H1 (cell line): Measurements from ENCODE around the gene ZNF385B. TPM values are rescaled to one million over a fixed set of nuclear protein-coding genes. Genes with fewer than 3 reads are reported as not detected.

Source experiments
- CTCF ChIA-PET: fragments of 300-600 bp; sonication (Branson Sonifier 250); formaldehyde crosslinking; loops from one replicate; lab custom pipeline; 2021; ENCODE audit not compliant: partially characterized antibody; lab: Charles Lee
- POLR2A ChIA-PET: fragments of 300-600 bp; sonication (Branson Sonifier 250); formaldehyde crosslinking; loops from one replicate; lab custom pipeline; 2021; ENCODE audit warnings: inconsistent platforms; ENCODE audit not compliant: partially characterized antibody; lab: Charles Lee
- DNase-seq, 2 experiments: peaks; one replicate each; pipeline versions ENCODE4 v3.0.0 to v3.0.0-alpha.2; 2010 to 2022; ENCODE audit warnings: low spot score in 2 of 2, low read depth in 1 of 2, mixed read lengths in 1 of 2
- FAIRE-seq: peaks from 2 replicates; lab custom pipeline; 2011; peaks lifted over from hg19 to GRCh38; lab: Jason Lieb, UNC
- H2AFZ ChIP-seq: 2 replicates; pipeline ENCODE4 v1.8.1; 2012; ENCODE audit warnings: low read length, inconsistent platforms
- H2AK5ac ChIP-seq: 2 replicates; pipeline ENCODE4 v1.6.1; 2013; ENCODE audit warnings: low read depth, low read length
- H2BK120ac ChIP-seq: replicated peaks from 2 replicates; pipeline ENCODE3; 2013; ENCODE audit warnings: low read depth, low read length, inconsistent platforms
- H2BK12ac ChIP-seq: 2 replicates; pipeline ENCODE4 v1.6.1; 2013; ENCODE audit warnings: low read depth, low read length
- H2BK15ac ChIP-seq: 2 replicates; pipeline ENCODE4 v1.6.1; 2013; ENCODE audit warnings: low read length
- H2BK20ac ChIP-seq: 2 replicates; pipeline ENCODE4 v1.6.1; 2013; ENCODE audit warnings: low read length
- H2BK5ac ChIP-seq: 2 replicates; pipeline ENCODE4 v1.6.1; 2013; ENCODE audit warnings: low read depth, low read length
- H3K14ac ChIP-seq: 2 replicates; pipeline ENCODE4 v1.6.1; 2013; ENCODE audit warnings: inconsistent platforms; ENCODE audit not compliant: insufficient read length
- H3K18ac ChIP-seq: 2 replicates; pipeline ENCODE4 v1.6.1; 2013; ENCODE audit warnings: low read length; ENCODE audit errors: extremely low read depth
- H3K23ac ChIP-seq: 2 replicates; pipeline ENCODE4 v1.6.1; 2013; ENCODE audit warnings: inconsistent platforms; ENCODE audit not compliant: insufficient read length
- H3K23me2 ChIP-seq: 2 replicates; pipeline ENCODE4 v1.6.1; 2013; ENCODE audit warnings: low read depth, low read length
- H3K27ac ChIP-seq: 2 replicates; pipeline ENCODE4 v1.6.1; 2011; ENCODE audit warnings: low read depth, low read length, inconsistent platforms
- H3K27me3 ChIP-seq, 4 experiments: replicated peaks in 1 of 4; 1 replicate in 1 of 4; 2 replicates in 3 of 4; pipeline versions ENCODE4 v1.6.1 to v1.8.1; 2011 to 2013; ENCODE audit warnings: low read length in 3 of 4, mild to moderate bottlenecking in 3 of 4, inconsistent platforms in 2 of 4, mixed read lengths in 2 of 4, moderate library complexity in 1 of 4; ENCODE audit not compliant: control insufficient read depth in 3 of 4, insufficient read depth in 3 of 4; ENCODE audit errors: extremely low read depth in 1 of 4
- H3K36me3 ChIP-seq, 4 experiments: 2 replicates each; pipeline versions ENCODE4 v1.6.1 to v1.8.1; 2011 to 2013; ENCODE audit warnings: mild to moderate bottlenecking in 4 of 4, low read length in 3 of 4, moderate library complexity in 2 of 4, control low read depth in 1 of 4, inconsistent platforms in 1 of 4; ENCODE audit not compliant: insufficient read depth in 4 of 4, control insufficient read depth in 2 of 4
- H3K4ac ChIP-seq: replicated peaks from 2 replicates; pipeline ENCODE3; 2013; ENCODE audit warnings: low read length, low read depth, mixed read lengths, inconsistent platforms; ENCODE audit not compliant: insufficient read length
- H3K4me1 ChIP-seq, 4 experiments: replicated peaks in 1 of 4; 1 replicate in 1 of 4; 2 replicates in 3 of 4; pipeline versions ENCODE4 v1.6.1 to v1.8.1; 2011 to 2013; ENCODE audit warnings: low read length in 3 of 4, inconsistent platforms in 2 of 4, mixed read lengths in 1 of 4; ENCODE audit not compliant: insufficient read depth in 4 of 4, control insufficient read depth in 3 of 4
- H3K4me2 ChIP-seq, 2 experiments: 2 replicates each; pipeline versions ENCODE4 v1.6.1 to v1.8.1; 2011 to 2013; ENCODE audit warnings: low read depth in 2 of 2, low read length in 2 of 2, control low read depth in 1 of 2, inconsistent platforms in 1 of 2, mild to moderate bottlenecking in 1 of 2; ENCODE audit not compliant: insufficient read depth in 1 of 2
- H3K4me3 ChIP-seq, 4 experiments: fragments of 200-600, 300-600 bp in 1 of 4; sonication (generic), shearing (Covaris generic), sonication (Bioruptor Twin) in 1 of 4; 2 replicates each; pipeline versions ENCODE4 v1.5.1 to v1.8.1; 2011 to 2016; ENCODE audit warnings: low read length in 4 of 4, low read depth in 3 of 4, control low read depth in 2 of 4, inconsistent platforms in 2 of 4, mild to moderate bottlenecking in 2 of 4, mixed read lengths in 1 of 4, moderate library complexity in 1 of 4; ENCODE audit not compliant: insufficient read depth in 2 of 4; ENCODE audit errors: extremely low read depth in 1 of 4
- H3K56ac ChIP-seq: replicated peaks from 2 replicates; pipeline ENCODE3; 2013; ENCODE audit warnings: low read depth, mild to moderate bottlenecking, mixed read lengths, low read length, inconsistent platforms; ENCODE audit not compliant: insufficient read length
- H3K79me1 ChIP-seq: 2 replicates; pipeline ENCODE4 v1.6.1; 2013; ENCODE audit warnings: low read depth, low read length, control low read depth
- H3K79me2 ChIP-seq, 2 experiments: 2 replicates each; pipeline versions ENCODE4 v1.6.1 to v1.8.1; 2012 to 2013; ENCODE audit warnings: low read length in 2 of 2, mild to moderate bottlenecking in 2 of 2, inconsistent platforms in 1 of 2; ENCODE audit not compliant: insufficient read depth in 2 of 2, control insufficient read depth in 1 of 2
- H3K9ac ChIP-seq, 4 experiments: replicated peaks in 1 of 4; 1 replicate in 1 of 4; 2 replicates in 3 of 4; pipeline versions ENCODE4 v1.6.1 to v1.8.1; 2011 to 2013; ENCODE audit warnings: low read depth in 3 of 4, low read length in 3 of 4, control low read depth in 2 of 4, mild to moderate bottlenecking in 2 of 4, moderate library complexity in 2 of 4, inconsistent platforms in 1 of 4; ENCODE audit errors: extremely low read depth in 1 of 4
- H3K9me3 ChIP-seq, 2 experiments: 2 replicates each; pipeline versions ENCODE4 v1.6.1 to v1.8.1; 2012 to 2013; ENCODE audit warnings: mild to moderate bottlenecking in 2 of 2, moderate library complexity in 2 of 2, control low read depth in 1 of 2, inconsistent platforms in 1 of 2, low read depth in 1 of 2, low read length in 1 of 2, mixed read lengths in 1 of 2; ENCODE audit not compliant: insufficient read depth in 2 of 2
- H4K20me1 ChIP-seq, 2 experiments: replicated peaks in 1 of 2; 2 replicates each; pipeline versions ENCODE3 to v1.8.1; 2011 to 2013; ENCODE audit warnings: inconsistent platforms in 2 of 2, low read length in 2 of 2, mild to moderate bottlenecking in 1 of 2; ENCODE audit not compliant: insufficient read depth in 2 of 2, control insufficient read depth in 1 of 2
- H4K5ac ChIP-seq: 2 replicates; pipeline ENCODE4 v1.6.1; 2013; ENCODE audit warnings: low read length, low read depth, mixed read lengths, inconsistent platforms; ENCODE audit not compliant: insufficient read length
- H4K8ac ChIP-seq: 2 replicates; pipeline ENCODE4 v1.8.0; 2013; ENCODE audit warnings: mild to moderate bottlenecking, moderate library complexity, low read length, inconsistent platforms; ENCODE audit not compliant: insufficient read depth; ENCODE audit errors: extremely low read depth
- H4K91ac ChIP-seq: replicated peaks from 2 replicates; pipeline ENCODE3; 2013; ENCODE audit warnings: low read length, mixed read lengths, inconsistent platforms; ENCODE audit not compliant: insufficient read length
- TBP ChIP-seq: IDR thresholded peaks from 2 replicates; pipeline ENCODE4 v1.6.1; 2011; ENCODE audit warnings: low read depth, low read length, improper control_type of control experiment
- WGBS, 2 experiments: shearing (Covaris generic) in 1 of 2; methylation state at CpG; one replicate each; pipeline versions ENCODE4 v1.1.6 to v1.1.7; 2013 to 2015; ENCODE audit warnings: low lambda C conversion rate in 2 of 2, mixed read lengths in 2 of 2, inconsistent platforms in 1 of 2, low coverage in 1 of 2, missing lambda C conversion rate in 1 of 2; ENCODE audit not compliant: insufficient replicate concordance in 2 of 2, insufficient coverage in 1 of 2, insufficient read length in 1 of 2; ENCODE audit errors: extremely low coverage in 1 of 2, missing lambda C conversion rate in 1 of 2; 5-methylcytosine and 5-hydroxymethylcytosine counted together
- polyA plus RNA-seq, 7 experiments: library from polyadenylated mRNA; depleted of rRNA in 3 of 7; stranded (reverse) in 5 of 7; unstranded in 2 of 7; fragments of >200 nt in 5 of 7; fragments of 200-250 nt in 2 of 7; gene quantifications; 1 replicate in 5 of 7; 2 replicates in 1 of 7; 4 replicates in 1 of 7; pipeline versions ENCODE4 v1.2.1 to v1.2.3, GENCODE V29; 2011 to 2013; ENCODE audit warnings: missing spikeins in 2 of 7, mixed read lengths in 2 of 7
- total RNA-seq: library from RNA; stranded (reverse); fragmentation: NEBNext Ultra II Directional; extraction: Animal tissue kit (Norgen Biotek cat#: 25700); gene quantifications from 2 replicates; pipeline ENCODE4 v1.2.1, GENCODE V29; 2021

ZNF385B gene
- total and polyA plus RNA-seq, 2 of the 8 experiments (the other 6 are each of a cell fraction or from before 2014, with no cell fraction given): 1.1 to 3.7 TPM

DNA sequence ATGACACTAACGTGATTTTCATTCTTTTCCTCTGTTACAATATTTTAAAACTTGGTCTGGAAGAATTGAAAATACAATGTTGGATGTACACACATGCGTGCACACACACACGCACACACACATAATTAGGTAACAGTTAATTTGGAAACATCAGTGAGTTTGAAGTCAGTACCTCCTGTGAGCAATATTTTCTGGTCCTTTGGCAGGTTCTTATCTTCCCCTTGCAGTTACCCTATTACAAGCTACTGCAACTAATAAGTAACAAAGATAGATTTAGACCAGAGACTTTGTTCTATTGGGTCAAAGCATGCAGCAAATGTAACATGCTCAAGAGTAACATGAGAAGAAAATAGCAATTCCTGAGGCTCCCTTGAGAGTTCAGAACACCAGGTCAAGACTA is 73.3 kb downstream of the ZNF385B start:
- no peaks in the 10 kb centered on the region for H3K27me3 ChIP-seq
- no peak overlapping the region for H2BK20ac ChIP-seq
- no peak overlapping the region for H2BK12ac ChIP-seq
- no peak overlapping the region for H3K18ac ChIP-seq
- no peak for TF ChIP-seq TBP
- peaks cover 0 to 1% (median 0%) of the 10 kb centered on the region in 4 experiments; a peak in 1 of 7 replicates for H3K4me1 ChIP-seq
- no peak overlapping the region for H2BK15ac ChIP-seq
- no peak for DNase-seq
- no peak overlapping the region for H3K56ac ChIP-seq
- H2BK5ac ChIP-seq: no peak overlapping the region
- no peaks in the 10 kb centered on the region for H4K20me1 ChIP-seq
- H3K36me3 ChIP-seq: no peaks in the 10 kb centered on the region
- no peak overlapping the region for H3K27ac ChIP-seq
- no peak overlapping the region for H2BK120ac ChIP-seq
- H4K5ac ChIP-seq: no peak overlapping the region
- no peaks in the 10 kb centered on the region for H3K79me2 ChIP-seq
- H3K23me2 ChIP-seq: no peaks in the 10 kb centered on the region
- H3K79me1 ChIP-seq: no peaks in the 10 kb centered on the region
- peaks cover 0 to 3% of the 10 kb centered on the region in 2 experiments; a peak in 1 of 4 replicates for H3K9me3 ChIP-seq
- no peak overlapping the region for H3K4ac ChIP-seq
- H2AFZ ChIP-seq: no peak overlapping the region
- FAIRE-seq: no peak
- no peak overlapping the region for H2AK5ac ChIP-seq
- 77% methylated on average over 3 of the region's 3 CpGs; no CpG with 5 or more reads in 1 of the 2 experiments for WGBS, 2 experiments
- ChIA-PET POLR2A (no interaction called here), CTCF (interaction anchor here (0.9 kb wide), 1 partner anchor 9 kb away, joined by 3 read pairs; no protein-coding TSS in a partner anchor)
- no peak overlapping the region for H3K4me3 ChIP-seq
- H4K8ac ChIP-seq: no peak overlapping the region
- H3K9ac ChIP-seq: no peak overlapping the region
- no peak overlapping the region for H4K91ac ChIP-seq
- H3K14ac ChIP-seq: no peak overlapping the region
- H3K4me2 ChIP-seq: no peak overlapping the region
- H3K23ac ChIP-seq: no peak overlapping the region
